Heart left ventricle (tissue), 13 donors: ENCODE results near the gene DSE.

Experiments used
- CTCF ChIP-seq, 12 donors: fragments of 200-600 bp; sonication (generic) in 4 of 12; IDR thresholded peaks; one replicate each; pipeline versions ENCODE4 v1.5.0 to v1.8.0; 2018 to 2022; ENCODE audit warnings: antibody characterized with exemption in 12 of 12, mild to moderate bottlenecking in 5 of 12
- POLR2A ChIP-seq, 2 donors: fragments of 450-650 bp; IDR thresholded peaks; one replicate each; pipeline ENCODE4 v1.6.1; 2017; ENCODE audit warnings: antibody characterized with exemption in 2 of 2, mild to moderate bottlenecking in 2 of 2, moderate library complexity in 2 of 2
- donor health status: ischemic (EF 13 %, LVEDD 7.1; RV severe dilation, severe dysfunction).
- donor health status: DM: no; HTN: yes; CAD: no.
- donor health status: DM: no; HTN: no; CAD: no.
- donor health status: ischemic (EF 25% LVEDD 6.9; RV normal size, moderate dysfunction).
- donor health status: ischemic (EF 25% LVEDD 5.7; RV mildly dilated, moderate dysfunction).
- donor health status: ischemic (EF 35%, LVEDD 5.7; RV mildly dilated, moderate dysfunction).
- donor health status: nonischemic (EF 11% LVEDD 7.7; RV severe dilation, severe dysfunction).
- donor health status: DM: yes; HTN: yes; CAD: no.
- donor health status: PGD.
- donor health status: ischemic (EF 29% LVEDD 5.4; RV normal size, mild dysfunction).
- donor health status: nonischemic (EF 23%, LVEDD 6.1; RV moderate dilation, normal function).

- TF ChIP-seq CTCF (IDR thresholded peaks at IDR 0.05) (no peak), POLR2A (IDR thresholded peaks at IDR 0.05) (no peak)
These were observed 1.2 kb upstream of the DSE start for GRCh38 chr6:116369540-116369939.
